ENCODE results near the gene IL1F10.

IL1F10 gene

DNA sequence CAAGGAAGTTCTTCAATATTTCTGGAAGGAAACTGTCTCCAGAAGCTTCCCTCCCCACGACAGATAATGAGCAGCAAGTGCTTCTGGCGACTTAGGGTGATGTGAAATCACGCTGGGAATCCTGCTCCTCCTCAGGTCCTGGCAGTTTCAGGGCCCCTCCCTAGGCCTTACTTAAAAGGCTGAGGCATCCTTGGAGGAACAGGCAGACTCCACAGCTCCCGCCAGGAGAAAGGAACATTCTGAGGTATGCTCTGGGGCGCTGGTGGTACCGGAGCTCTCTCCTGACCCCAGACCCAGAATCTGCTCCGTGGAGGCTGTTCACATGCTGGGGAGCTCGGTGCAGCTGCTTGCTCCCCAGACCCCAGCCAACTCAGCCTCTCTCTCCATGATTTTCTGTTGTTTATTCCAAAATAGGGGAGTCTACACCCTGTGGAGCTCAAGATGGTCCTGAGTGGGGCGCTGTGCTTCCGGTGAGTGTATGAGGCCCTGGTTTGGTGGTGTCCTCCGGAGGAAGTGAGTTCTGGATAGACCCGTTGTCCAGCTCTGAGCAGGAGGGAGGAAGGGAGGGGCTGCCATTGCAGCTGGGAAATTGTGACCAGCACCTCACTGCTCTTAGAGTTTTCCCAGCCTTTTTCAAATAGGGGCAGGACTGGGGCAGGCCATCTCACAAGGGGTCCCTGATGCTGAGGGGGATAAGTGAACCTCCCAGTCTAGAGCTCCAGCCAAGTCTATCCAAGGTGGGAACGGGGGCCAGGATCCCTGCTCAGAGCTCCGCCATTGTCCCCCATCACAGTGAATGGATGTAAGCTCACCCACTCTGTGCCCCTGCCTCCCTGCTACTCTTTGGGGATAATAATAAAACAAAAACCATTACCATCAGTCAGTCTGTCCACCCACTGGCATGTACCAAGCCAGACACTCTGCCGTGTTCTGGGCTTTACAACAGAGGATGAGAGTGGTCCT lies 8.5 kb upstream of the IL1F10 start, which contains the start of gene IL36RN:
Gene IL36RN (plus strand): TSS at position 201 of the 963 bp plus-strand sequence. CDS start 241 bp downstream, at position 442.
- Histone ChIP-seq H3K36me3 (no peaks in the 10 kb centered on the region), H3K4me1 (ENCODE audit: control insufficient read depth in 1 of 2, insufficient read depth in 1 of 2, low read depth in 1 of 2, low read length in 1 of 2) (no peaks in the 10 kb centered on the region), H3K4me3 (ENCODE audit: low read depth in 1 of 2, low read length in 1 of 2) (no peak within 1 kb of the TSS), H3K27ac (no peak within 1 kb of the TSS), H3K27me3 (peaks cover 4% of the 10 kb centered on the region), H3K9me3 (no peaks in the 10 kb centered on the region)
- TF ChIP-seq, protein P1, sequence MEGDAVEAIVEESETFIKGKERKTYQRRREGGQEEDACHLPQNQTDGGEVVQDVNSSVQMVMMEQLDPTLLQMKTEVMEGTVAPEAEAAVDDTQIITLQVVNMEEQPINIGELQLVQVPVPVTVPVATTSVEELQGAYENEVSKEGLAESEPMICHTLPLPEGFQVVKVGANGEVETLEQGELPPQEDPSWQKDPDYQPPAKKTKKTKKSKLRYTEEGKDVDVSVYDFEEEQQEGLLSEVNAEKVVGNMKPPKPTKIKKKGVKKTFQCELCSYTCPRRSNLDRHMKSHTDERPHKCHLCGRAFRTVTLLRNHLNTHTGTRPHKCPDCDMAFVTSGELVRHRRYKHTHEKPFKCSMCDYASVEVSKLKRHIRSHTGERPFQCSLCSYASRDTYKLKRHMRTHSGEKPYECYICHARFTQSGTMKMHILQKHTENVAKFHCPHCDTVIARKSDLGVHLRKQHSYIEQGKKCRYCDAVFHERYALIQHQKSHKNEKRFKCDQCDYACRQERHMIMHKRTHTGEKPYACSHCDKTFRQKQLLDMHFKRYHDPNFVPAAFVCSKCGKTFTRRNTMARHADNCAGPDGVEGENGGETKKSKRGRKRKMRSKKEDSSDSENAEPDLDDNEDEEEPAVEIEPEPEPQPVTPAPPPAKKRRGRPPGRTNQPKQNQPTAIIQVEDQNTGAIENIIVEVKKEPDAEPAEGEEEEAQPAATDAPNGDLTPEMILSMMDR (IDR thresholded peaks at IDR 0.05): no peak

DNA sequence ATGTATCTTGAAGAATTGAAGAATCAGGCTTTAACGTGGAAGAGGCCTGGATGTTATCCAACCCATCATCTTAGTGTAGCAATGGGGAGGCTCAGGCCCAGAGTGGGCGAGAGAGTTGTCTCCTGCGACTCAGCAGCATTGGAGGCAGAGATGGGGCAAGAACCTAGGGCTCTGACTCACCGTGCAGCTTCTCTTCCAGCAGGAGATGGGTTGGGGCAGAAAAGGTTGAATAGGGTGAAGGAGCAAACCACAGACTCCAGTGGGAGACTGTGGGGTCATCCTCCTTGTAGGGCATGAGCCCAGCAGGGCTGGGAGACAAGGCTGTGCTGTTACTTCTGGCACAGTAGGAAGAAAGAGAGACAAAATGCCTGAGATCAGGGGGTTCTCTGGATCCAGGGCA lies 7.4 kb upstream of the IL1F10 start:
- Histone ChIP-seq H3K4me1 (ENCODE audit: control insufficient read depth in 1 of 2, insufficient read depth in 1 of 2, low read depth in 1 of 2, low read length in 1 of 2) (no peaks in the 10 kb centered on the region), H3K36me3 (no peaks in the 10 kb centered on the region), H3K27me3 (peaks cover 4% of the 10 kb centered on the region), H3K9me3 (no peaks in the 10 kb centered on the region), H3K4me3 (ENCODE audit: low read depth in 1 of 2, low read length in 1 of 2) (no peak overlapping the region), H3K27ac (no peak overlapping the region)
- TF ChIP-seq, protein P1 (IDR thresholded peaks at IDR 0.05): no peak

DNA sequence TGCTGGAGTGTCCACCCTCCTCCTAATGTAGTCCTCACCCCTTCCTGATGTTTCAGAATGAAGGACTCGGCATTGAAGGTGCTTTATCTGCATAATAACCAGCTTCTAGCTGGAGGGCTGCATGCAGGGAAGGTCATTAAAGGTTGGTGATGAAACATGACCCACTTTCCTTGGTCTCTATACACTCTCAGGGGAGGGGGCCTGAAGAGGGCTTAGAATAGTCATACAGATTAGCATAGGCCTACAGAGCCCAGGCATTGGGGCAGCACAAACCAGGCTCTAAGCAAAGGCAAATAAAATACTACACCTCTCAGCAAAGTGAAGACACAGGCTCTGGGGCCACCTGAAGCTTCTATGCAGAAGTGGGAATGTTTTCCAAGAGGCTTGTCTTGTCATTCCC lies 7.0 kb upstream of the IL1F10 start:
- Histone ChIP-seq H3K4me3 (ENCODE audit: low read depth in 1 of 2, low read length in 1 of 2) (no peak overlapping the region), H3K9me3 (no peaks in the 10 kb centered on the region), H3K36me3 (no peaks in the 10 kb centered on the region), H3K27me3 (peaks cover 4% of the 10 kb centered on the region), H3K27ac (no peak overlapping the region), H3K4me1 (ENCODE audit: control insufficient read depth in 1 of 2, insufficient read depth in 1 of 2, low read depth in 1 of 2, low read length in 1 of 2) (no peaks in the 10 kb centered on the region)
- TF ChIP-seq, protein P1 (IDR thresholded peaks at IDR 0.05): no peak

DNA sequence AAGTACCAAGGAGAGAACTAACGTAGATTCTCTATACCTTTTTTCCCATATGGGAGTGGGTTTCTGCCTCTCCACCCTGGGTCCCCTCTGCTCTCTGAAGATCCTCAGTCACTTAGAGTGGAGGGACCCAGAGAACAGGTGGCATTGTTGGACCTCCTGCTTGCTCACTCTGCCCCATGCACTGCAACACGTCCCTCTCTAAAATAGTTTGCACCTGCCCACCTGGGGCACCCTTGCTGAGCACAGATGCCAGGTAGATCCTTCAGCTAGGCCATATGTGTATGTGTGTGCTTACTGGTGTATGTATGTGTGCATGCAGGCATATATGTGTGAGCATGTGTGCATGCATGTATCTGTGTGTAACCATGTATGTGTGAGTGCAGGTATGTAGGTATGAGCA lies 6.5 kb upstream of the IL1F10 start:
- H3K27me3 ChIP-seq: peaks cover 4% of the 10 kb centered on the region
- no peak overlapping the region for H3K4me3 ChIP-seq (ENCODE audit: low read depth in 1 of 2, low read length in 1 of 2)
- no peaks in the 10 kb centered on the region for H3K4me1 ChIP-seq (ENCODE audit: control insufficient read depth in 1 of 2, insufficient read depth in 1 of 2, low read depth in 1 of 2, low read length in 1 of 2)
- no peaks in the 10 kb centered on the region for H3K9me3 ChIP-seq
- TF ChIP-seq, protein P1 (IDR thresholded peaks at IDR 0.05): no peak
- no peak overlapping the region for H3K27ac ChIP-seq
- no peaks in the 10 kb centered on the region for H3K36me3 ChIP-seq

DNA sequence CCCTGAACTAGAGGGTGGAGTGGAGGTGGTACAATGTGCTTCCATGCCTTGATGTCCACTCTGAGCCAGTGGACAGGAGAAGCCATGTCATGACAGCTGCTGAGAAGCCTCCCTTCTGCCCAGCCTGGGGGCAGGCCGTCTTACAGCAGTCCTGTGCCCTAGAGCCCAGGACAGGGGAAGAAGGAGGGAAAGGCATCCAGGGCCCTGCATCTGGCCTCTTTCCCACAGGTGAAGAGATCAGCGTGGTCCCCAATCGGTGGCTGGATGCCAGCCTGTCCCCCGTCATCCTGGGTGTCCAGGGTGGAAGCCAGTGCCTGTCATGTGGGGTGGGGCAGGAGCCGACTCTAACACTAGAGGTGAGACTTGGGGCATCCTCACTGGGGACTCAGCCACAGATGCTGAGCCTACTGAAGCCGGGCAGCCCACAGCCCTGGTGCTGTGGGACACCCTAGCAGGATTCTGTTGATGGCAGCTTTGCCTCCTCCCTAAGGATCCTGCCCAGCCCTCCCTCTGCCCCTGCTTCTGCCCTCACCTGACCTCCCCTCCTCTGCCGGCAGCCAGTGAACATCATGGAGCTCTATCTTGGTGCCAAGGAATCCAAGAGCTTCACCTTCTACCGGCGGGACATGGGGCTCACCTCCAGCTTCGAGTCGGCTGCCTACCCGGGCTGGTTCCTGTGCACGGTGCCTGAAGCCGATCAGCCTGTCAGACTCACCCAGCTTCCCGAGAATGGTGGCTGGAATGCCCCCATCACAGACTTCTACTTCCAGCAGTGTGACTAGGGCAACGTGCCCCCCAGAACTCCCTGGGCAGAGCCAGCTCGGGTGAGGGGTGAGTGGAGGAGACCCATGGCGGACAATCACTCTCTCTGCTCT lies 5.6 kb upstream of the IL1F10 start:
- H3K9me3 ChIP-seq: no peaks in the 10 kb centered on the region
- H3K27me3 ChIP-seq: peaks cover 4% of the 10 kb centered on the region
- H3K27ac ChIP-seq: no peak overlapping the region
- TF ChIP-seq, protein P1 (IDR thresholded peaks at IDR 0.05): no peak
- no peaks in the 10 kb centered on the region for H3K36me3 ChIP-seq
- no peaks in the 10 kb centered on the region for H3K4me1 ChIP-seq (ENCODE audit: control insufficient read depth in 1 of 2, insufficient read depth in 1 of 2, low read depth in 1 of 2, low read length in 1 of 2)
- H3K4me3 ChIP-seq (ENCODE audit: low read depth in 1 of 2, low read length in 1 of 2): no peak overlapping the region

Data from neutrophil (primary cell).